Measurements from ENCODE around the gene SUPT7L. TPM values are rescaled to one million over a fixed set of nuclear protein-coding genes. Genes with fewer than 3 reads are reported as not detected.
"Not testable (repeated sequence)": the region's sequence is repeated elsewhere in the genome, so short reads cannot be mapped to it uniquely, and the experiment has no call there.

The SUPT7L gene
- total RNA-seq, 5 donors from 2014 or later (not counting 1 experiment from before 2014, with no cell fraction given) = 39.2 to 53.2 (median 39.3) TPM

DNA sequence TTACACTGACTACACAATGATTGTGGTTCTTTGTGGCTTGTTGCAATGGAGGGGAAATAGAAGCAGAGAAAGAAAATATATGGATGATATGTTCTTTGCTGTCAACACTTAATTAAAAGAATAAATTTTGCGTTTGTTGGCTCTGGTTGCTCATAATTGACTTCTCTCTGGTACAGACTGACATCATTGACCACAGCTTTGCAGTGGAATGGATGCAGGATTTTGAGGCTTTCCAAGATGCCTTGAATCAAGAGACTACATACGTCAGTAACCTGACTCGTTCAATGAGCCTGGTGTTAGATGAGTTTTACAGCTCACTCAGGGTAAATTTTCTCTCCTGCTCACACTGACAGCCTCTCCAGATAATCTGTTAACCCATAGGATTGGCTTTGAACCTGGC is 24.7 kb downstream of the SUPT7L start:
- H3K4me1 ChIP-seq (ENCODE audit: control insufficient read depth in 1 of 2, extremely low read depth in 1 of 2, insufficient read depth in 2 of 2, low read length in 2 of 2) = no peaks in the 10 kb centered on the region
- H3K27me3 Mint-ChIP-seq = no peaks in the 10 kb centered on the region
- H3K27ac Mint-ChIP-seq = peak overlapping the region; percentile 48 to 83
- H3K4me3 ChIP-seq (ENCODE audit: control insufficient read depth in 1 of 2, extremely low read depth in 1 of 2, low read length in 1 of 2) = no peak overlapping the region
- POLR2A ChIA-PET = no interaction called here
- DNase-seq = no peak
- no peak overlapping the region for H3K4me3 Mint-ChIP-seq
- H3K36me3 Mint-ChIP-seq = peaks cover 60% of the 10 kb centered on the region
- H3K36me3 ChIP-seq (ENCODE audit: control insufficient read depth in 2 of 2, extremely low read depth in 1 of 2, insufficient read depth in 1 of 2, low read length in 1 of 2) = peaks cover 16 to 85% of the 10 kb centered on the region in 2 donors
- no peaks in the 10 kb centered on the region for H3K9me3 ChIP-seq
- CTCF ChIA-PET = no interaction called here
- 100% methylated on average over 1 of the region's 3 CpGs for WGBS (ENCODE audit: insufficient coverage)
- no peaks in the 10 kb centered on the region for H3K9me3 Mint-ChIP-seq
- no peak for ATAC-seq (replicated peaks in 1 of 4)
- H3K4me1 Mint-ChIP-seq = peaks cover 9 to 14% (median 14%) of the 10 kb centered on the region in 3 donors
- no peak overlapping the region for H3K27ac ChIP-seq (ENCODE audit: low read length)
- H3K27me3 ChIP-seq (replicated peaks in 1 of 2; ENCODE audit: control insufficient read depth in 2 of 2, extremely low read depth in 1 of 2, insufficient read depth in 2 of 2, low read length in 1 of 2) = no peaks in the 10 kb centered on the region

DNA sequence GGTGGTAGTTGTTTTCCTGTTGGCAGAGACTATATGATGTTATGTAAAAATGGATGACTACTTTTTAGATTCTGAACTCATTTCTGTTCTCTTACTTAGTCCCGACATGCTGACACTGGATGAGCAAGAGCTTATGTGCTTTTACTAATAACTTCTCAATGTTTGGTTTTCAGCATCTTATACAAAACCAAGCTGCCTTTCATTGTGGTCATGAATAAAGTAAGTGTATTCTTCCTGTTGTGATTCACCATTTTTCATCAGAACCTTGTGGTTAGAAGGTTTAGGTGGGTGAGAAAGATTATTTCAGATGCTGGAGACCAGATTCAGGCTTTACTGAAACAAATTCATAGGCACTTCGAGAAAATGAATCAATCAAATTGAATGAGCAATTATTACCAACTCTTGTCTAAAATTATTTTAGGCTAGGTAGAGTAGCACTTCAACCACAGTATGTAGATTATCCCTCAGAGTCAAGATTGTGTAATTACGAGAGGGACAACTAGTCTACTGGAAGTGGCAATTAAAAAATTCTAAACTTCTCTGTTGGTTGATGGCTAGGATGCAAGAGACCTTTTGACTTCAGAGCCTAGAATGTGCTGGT is 25.3 kb downstream of the SUPT7L start:
- DNase-seq = peak in 1 of 35 experiments; percentile 27
- ATAC-seq (replicated peaks in 1 of 4) = peak; percentile 35 to 85 (median 52)
- no peaks in the 10 kb centered on the region for H3K27me3 Mint-ChIP-seq
- Histone ChIP-seq H3K4me1 (ENCODE audit: control insufficient read depth in 1 of 2, extremely low read depth in 1 of 2, insufficient read depth in 2 of 2, low read length in 2 of 2) (no peaks in the 10 kb centered on the region), H3K27ac (ENCODE audit: low read length) (peak overlapping the region; percentile 32), H3K9me3 (no peaks in the 10 kb centered on the region), H3K4me3 (ENCODE audit: control insufficient read depth in 1 of 2, extremely low read depth in 1 of 2, low read length in 1 of 2) (no peak overlapping the region), H3K27me3 (replicated peaks in 1 of 2; ENCODE audit: control insufficient read depth in 2 of 2, extremely low read depth in 1 of 2, insufficient read depth in 2 of 2, low read length in 1 of 2) (no peaks in the 10 kb centered on the region), H3K36me3 (ENCODE audit: control insufficient read depth in 2 of 2, extremely low read depth in 1 of 2, insufficient read depth in 1 of 2, low read length in 1 of 2) (peaks cover 16 to 87% of the 10 kb centered on the region in 2 donors)
- peak overlapping the region; percentile 80 to 83 for H3K27ac Mint-ChIP-seq
- no peaks in the 10 kb centered on the region for H3K9me3 Mint-ChIP-seq
- CTCF ChIA-PET = no interaction called here
- POLR2A ChIA-PET = no interaction called here
- peak overlapping the region in 1 of 3 donors; percentile 44 for H3K4me3 Mint-ChIP-seq
- WGBS (ENCODE audit: insufficient coverage) = no CpG with 5 or more reads among the region's 3 CpGs
- H3K36me3 Mint-ChIP-seq = peaks cover 62% of the 10 kb centered on the region
- peaks cover 9 to 14% (median 14%) of the 10 kb centered on the region in 3 donors for H3K4me1 Mint-ChIP-seq

DNA sequence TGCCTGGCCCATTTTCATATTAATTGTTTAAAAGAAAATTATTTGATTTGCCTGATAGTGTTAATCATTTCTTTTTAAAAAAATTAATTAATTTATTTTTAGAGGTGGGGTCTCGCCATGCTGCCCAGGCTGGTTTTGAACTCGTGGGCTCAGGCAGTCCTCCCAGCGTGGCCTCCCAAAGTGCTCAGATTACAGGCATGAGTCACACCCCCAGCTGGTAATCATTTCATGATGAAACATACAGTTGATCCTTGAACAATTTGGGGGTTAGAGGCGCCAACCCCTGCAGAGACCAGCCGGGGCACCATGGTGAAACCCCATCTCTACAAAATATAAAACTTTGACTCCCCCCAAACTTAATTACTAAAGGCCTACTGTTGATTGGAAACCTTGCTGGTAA is 26.6 kb downstream of the SUPT7L start:
- no CpG with 5 or more reads among the region's 5 CpGs for WGBS (ENCODE audit: insufficient coverage)
- H3K27me3 Mint-ChIP-seq = no peaks in the 10 kb centered on the region
- POLR2A ChIA-PET = no interaction called here
- no peak overlapping the region for H3K4me3 Mint-ChIP-seq
- H3K4me1 ChIP-seq (ENCODE audit: control insufficient read depth in 1 of 2, extremely low read depth in 1 of 2, insufficient read depth in 2 of 2, low read length in 2 of 2) = no peaks in the 10 kb centered on the region
- peaks cover 13 to 90% of the 10 kb centered on the region in 2 donors for H3K36me3 ChIP-seq (ENCODE audit: control insufficient read depth in 2 of 2, extremely low read depth in 1 of 2, insufficient read depth in 1 of 2, low read length in 1 of 2)
- peaks cover 67% of the 10 kb centered on the region for H3K36me3 Mint-ChIP-seq
- H3K27ac Mint-ChIP-seq = no peak overlapping the region
- H3K27me3 ChIP-seq (replicated peaks in 1 of 2; ENCODE audit: control insufficient read depth in 2 of 2, extremely low read depth in 1 of 2, insufficient read depth in 2 of 2, low read length in 1 of 2) = no peaks in the 10 kb centered on the region
- no peaks in the 10 kb centered on the region for H3K9me3 ChIP-seq
- no peaks in the 10 kb centered on the region for H3K9me3 Mint-ChIP-seq
- no peak overlapping the region for H3K4me3 ChIP-seq (ENCODE audit: control insufficient read depth in 1 of 2, extremely low read depth in 1 of 2, low read length in 1 of 2)
- ATAC-seq (replicated peaks in 1 of 4) = no peak
- DNase-seq = no peak
- H3K4me1 Mint-ChIP-seq = peaks cover 9 to 22% (median 16%) of the 10 kb centered on the region in 3 donors
- CTCF ChIA-PET = no interaction called here
- no peak overlapping the region for H3K27ac ChIP-seq (ENCODE audit: low read length)

DNA sequence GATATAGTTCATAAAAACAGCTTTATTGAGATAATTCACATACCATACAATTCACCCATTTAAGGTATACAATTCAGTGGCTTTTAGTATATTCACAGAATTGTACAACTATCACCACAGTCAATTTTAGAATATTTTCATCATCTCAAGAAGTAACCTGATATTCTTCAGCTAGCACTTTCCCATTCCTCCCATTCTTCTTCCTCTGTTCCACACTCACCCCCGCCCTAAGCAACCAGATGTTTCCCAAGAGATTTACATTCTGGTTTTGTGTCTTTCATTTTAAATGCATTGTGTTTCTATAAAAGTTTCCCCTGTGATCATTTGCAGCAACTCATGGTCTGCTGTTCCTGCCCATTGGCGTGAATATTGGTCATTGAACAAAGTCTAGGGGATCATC is 29.1 kb downstream of the SUPT7L start:
- H3K9me3 Mint-ChIP-seq = no peaks in the 10 kb centered on the region
- ChIA-PET POLR2A (no interaction called here), CTCF (interaction anchor here in 1 of 2 donors (1.0 kb wide), 1 partner anchor 11 kb away, joined by 3 read pairs; no protein-coding TSS in a partner anchor)
- peaks cover 63% of the 10 kb centered on the region for H3K36me3 Mint-ChIP-seq
- H3K27ac ChIP-seq (ENCODE audit: low read length) = no peak overlapping the region
- no peak overlapping the region for H3K4me3 ChIP-seq (ENCODE audit: control insufficient read depth in 1 of 2, extremely low read depth in 1 of 2, low read length in 1 of 2)
- WGBS (ENCODE audit: insufficient coverage) = 100% methylated on average over 1 of the region's 2 CpGs
- H3K4me3 Mint-ChIP-seq = no peak overlapping the region
- no peaks in the 10 kb centered on the region for H3K27me3 Mint-ChIP-seq
- ATAC-seq (replicated peaks in 1 of 4) (no peak), DNase-seq (no peak)
- peaks cover 5 to 12% of the 10 kb centered on the region in 2 experiments for H3K4me1 ChIP-seq (ENCODE audit: control insufficient read depth in 1 of 2, extremely low read depth in 1 of 2, insufficient read depth in 2 of 2, low read length in 2 of 2)
- peaks cover 5 to 79% of the 10 kb centered on the region in 2 donors for H3K36me3 ChIP-seq (ENCODE audit: control insufficient read depth in 2 of 2, extremely low read depth in 1 of 2, insufficient read depth in 1 of 2, low read length in 1 of 2)
- H3K9me3 ChIP-seq = no peaks in the 10 kb centered on the region
- H3K27ac Mint-ChIP-seq = no peak overlapping the region
- H3K4me1 Mint-ChIP-seq = peaks cover 16 to 38% (median 31%) of the 10 kb centered on the region in 3 donors
- no peaks in the 10 kb centered on the region for H3K27me3 ChIP-seq (replicated peaks in 1 of 2; ENCODE audit: control insufficient read depth in 2 of 2, extremely low read depth in 1 of 2, insufficient read depth in 2 of 2, low read length in 1 of 2)

DNA sequence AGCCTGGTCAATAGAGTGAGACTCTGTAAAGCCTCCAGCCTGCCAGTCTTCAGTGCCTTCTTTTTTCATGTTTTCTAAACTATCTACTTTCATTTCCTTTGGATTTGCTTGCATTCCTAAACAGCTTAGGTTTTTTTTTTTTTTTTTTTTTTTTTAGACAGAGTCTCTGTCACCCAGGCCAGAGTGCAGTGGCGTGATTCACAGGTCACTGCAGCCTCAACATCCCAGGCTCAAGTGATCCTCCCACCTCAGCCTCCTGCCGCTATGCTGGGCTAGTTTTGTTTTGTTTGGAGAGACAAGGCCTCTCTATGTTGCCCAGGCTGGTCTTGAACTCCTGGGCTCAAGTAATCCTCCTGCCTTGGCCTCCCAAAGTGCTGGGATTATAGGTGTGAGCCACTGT is 33.2 kb downstream of the SUPT7L start:
- H3K4me3 ChIP-seq (ENCODE audit: control insufficient read depth in 1 of 2, extremely low read depth in 1 of 2, low read length in 1 of 2); H3K27ac Mint-ChIP-seq; ATAC-seq (replicated peaks in 1 of 4); DNase-seq; H3K9me3 ChIP-seq; H3K27me3 Mint-ChIP-seq; H3K27ac ChIP-seq (ENCODE audit: low read length); H3K27me3 ChIP-seq (replicated peaks in 1 of 2; ENCODE audit: control insufficient read depth in 2 of 2, extremely low read depth in 1 of 2, insufficient read depth in 2 of 2, low read length in 1 of 2); H3K4me3 Mint-ChIP-seq; H3K9me3 Mint-ChIP-seq: not testable (repeated sequence)
- peaks cover 12 to 40% (median 30%) of the 10 kb centered on the region in 3 donors for H3K4me1 Mint-ChIP-seq
- no CpG with 5 or more reads among the region's 2 CpGs for WGBS (ENCODE audit: insufficient coverage)
- ChIA-PET POLR2A (interaction anchor here in 1 of 2 donors (0.6 kb wide), 1 partner anchor 49 kb away, joined by 6 read pairs; no protein-coding TSS in a partner anchor), CTCF (interaction anchor here in 1 of 2 donors (0.6 kb wide), 1 partner anchor 34 kb away, joined by 3 read pairs; the partner anchor contains the start of gene SLC4A1AP)
- Histone ChIP-seq H3K4me1 (ENCODE audit: control insufficient read depth in 1 of 2, extremely low read depth in 1 of 2, insufficient read depth in 2 of 2, low read length in 2 of 2) (peaks cover 12 to 22% of the 10 kb centered on the region in 2 experiments), H3K36me3 (ENCODE audit: control insufficient read depth in 2 of 2, extremely low read depth in 1 of 2, insufficient read depth in 1 of 2, low read length in 1 of 2) (peaks cover 5 to 41% of the 10 kb centered on the region in 2 donors)
- H3K36me3 Mint-ChIP-seq = peaks cover 38% of the 10 kb centered on the region

DNA sequence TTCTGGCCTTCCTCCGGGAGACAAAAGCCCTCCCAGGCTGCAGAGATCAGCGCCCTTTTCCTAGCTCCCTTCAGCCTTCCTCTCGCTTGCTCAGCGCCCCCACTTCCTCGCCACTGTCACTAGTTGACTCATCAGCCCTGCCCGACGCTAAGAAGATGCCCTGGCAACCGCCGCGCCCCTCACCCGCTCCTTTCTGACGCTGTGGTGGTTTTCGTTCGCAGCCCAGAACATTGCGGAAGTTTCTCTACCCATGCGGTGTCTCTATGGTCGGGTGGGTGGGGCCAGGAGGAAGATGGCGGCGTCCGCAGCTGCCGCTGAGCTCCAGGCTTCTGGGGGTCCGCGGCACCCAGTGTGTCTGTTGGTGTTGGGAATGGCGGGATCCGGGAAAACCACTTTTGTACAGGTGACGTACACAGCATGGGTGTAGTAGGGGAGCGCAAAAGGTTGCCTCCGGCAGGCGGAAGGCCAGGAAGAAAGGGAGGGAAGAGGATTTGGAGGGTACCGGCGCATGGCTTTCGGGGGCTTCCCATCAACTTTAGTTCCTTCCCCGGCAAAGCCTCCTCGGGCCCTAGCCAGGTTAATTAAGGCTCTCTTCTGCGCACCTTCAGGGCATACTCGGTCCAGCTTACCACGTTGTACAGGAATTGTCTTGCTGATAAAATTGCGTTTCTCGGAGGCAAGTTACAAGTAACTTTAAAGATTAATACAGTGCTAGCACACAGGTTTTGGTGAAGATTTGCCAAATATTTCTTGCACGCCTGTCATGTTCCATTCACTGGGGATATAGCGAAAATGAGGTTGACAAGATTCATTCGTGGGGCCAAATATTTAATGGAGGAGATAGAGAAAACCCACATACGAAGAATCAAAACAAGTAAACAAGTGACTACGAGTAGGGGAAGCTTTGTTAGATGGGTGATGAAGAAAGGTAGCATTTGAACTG is 34.4 kb downstream of the SUPT7L start, which contains the start of the genes CCDC121 and GPN1:
Gene CCDC121, minus strand, starts transcription at position 246 of the 943 bp plus-strand sequence. CDS start 1,213 bp downstream, outside the sequence.
Gene GPN1, plus strand, starts transcription at position 284 of the 943 bp plus-strand sequence. Its CDS starts 9 bp downstream, at position 293.
- peaks cover 35% of the 10 kb centered on the region for H3K36me3 Mint-ChIP-seq
- WGBS (ENCODE audit: insufficient coverage) = 1% methylated on average over 41 of the region's 44 CpGs
- no peaks in the 10 kb centered on the region for H3K9me3 ChIP-seq
- peak; percentile 100 for ATAC-seq (replicated peaks in 1 of 4)
- peaks cover 7 to 40% (median 30%) of the 10 kb centered on the region in 3 donors for H3K4me1 Mint-ChIP-seq
- H3K27ac Mint-ChIP-seq = peak within 1 kb of the TSS in 1 of 2 donors; percentile 28
- peak; percentile 82 to 97 (median 94) for DNase-seq
- peak within 1 kb of the TSS; percentile 91 to 98 for H3K4me3 ChIP-seq (ENCODE audit: control insufficient read depth in 1 of 2, extremely low read depth in 1 of 2, low read length in 1 of 2)
- H3K27ac ChIP-seq (ENCODE audit: low read length) = peak within 1 kb of the TSS; percentile 80
- no peaks in the 10 kb centered on the region for H3K27me3 Mint-ChIP-seq
- no peaks in the 10 kb centered on the region for H3K27me3 ChIP-seq (replicated peaks in 1 of 2; ENCODE audit: control insufficient read depth in 2 of 2, extremely low read depth in 1 of 2, insufficient read depth in 2 of 2, low read length in 1 of 2)
- CTCF ChIA-PET = interaction anchor here in 1 of 2 donors (0.6 to 1.3 kb wide), 3 partner anchors 43 to 55 kb away, joined by 3 to 7 read pairs (median 4); no protein-coding TSS in a partner anchor
- H3K4me3 Mint-ChIP-seq = no peak within 1 kb of the TSS
- POLR2A ChIA-PET = interaction anchor here (0.5 to 1.4 kb wide), 8 partner anchors 18 to 1679 kb away, joined by 3 to 5 read pairs (median 4); partner anchors contain the start of genes SLC4A1AP (in 1 of the 2) and SUPT7L (in 1 of the 2)
- H3K36me3 ChIP-seq (ENCODE audit: control insufficient read depth in 2 of 2, extremely low read depth in 1 of 2, insufficient read depth in 1 of 2, low read length in 1 of 2) = peaks cover 5 to 38% of the 10 kb centered on the region in 2 donors
- peaks cover 12 to 22% of the 10 kb centered on the region in 2 experiments for H3K4me1 ChIP-seq (ENCODE audit: control insufficient read depth in 1 of 2, extremely low read depth in 1 of 2, insufficient read depth in 2 of 2, low read length in 2 of 2)
- no peaks in the 10 kb centered on the region for H3K9me3 Mint-ChIP-seq
